ENCODE measurements around the gene NRXN3.

DNA sequence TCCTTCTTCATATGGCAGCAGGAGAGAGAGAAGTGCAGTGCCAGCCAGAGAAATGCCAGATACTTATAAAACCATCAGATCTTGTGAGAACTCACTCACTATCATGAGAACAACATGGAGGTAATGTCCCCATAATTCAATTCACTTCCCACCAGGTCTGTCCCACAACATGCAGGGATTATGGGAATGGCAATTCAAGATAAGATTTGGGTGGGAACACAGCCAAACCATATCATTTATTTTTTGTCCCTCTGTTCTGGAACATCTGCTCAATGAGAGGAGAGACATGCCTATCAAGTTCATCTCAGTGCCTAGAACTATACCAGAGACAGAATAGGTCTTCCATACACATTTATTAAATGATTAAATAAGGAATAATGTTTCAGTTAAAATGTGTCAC is 543.5 kb downstream of the NRXN3 start:
- TF ChIP-seq YY1 (tag by site-specific recombination; IDR thresholded peaks at IDR 0.05) (no peak), ZNF510 (tag by site-specific recombination; IDR thresholded peaks at IDR 0.05; ENCODE audit: insufficient replicate concordance) (no peak), ZNF335 (tag by site-specific recombination; conservative IDR thresholded peaks at IDR 0.05) (no peak), ZFP41 (tag by site-specific recombination; IDR thresholded peaks at IDR 0.05; ENCODE audit: borderline replicate concordance) (no peak)
- TF ChIP-seq, protein P1, sequence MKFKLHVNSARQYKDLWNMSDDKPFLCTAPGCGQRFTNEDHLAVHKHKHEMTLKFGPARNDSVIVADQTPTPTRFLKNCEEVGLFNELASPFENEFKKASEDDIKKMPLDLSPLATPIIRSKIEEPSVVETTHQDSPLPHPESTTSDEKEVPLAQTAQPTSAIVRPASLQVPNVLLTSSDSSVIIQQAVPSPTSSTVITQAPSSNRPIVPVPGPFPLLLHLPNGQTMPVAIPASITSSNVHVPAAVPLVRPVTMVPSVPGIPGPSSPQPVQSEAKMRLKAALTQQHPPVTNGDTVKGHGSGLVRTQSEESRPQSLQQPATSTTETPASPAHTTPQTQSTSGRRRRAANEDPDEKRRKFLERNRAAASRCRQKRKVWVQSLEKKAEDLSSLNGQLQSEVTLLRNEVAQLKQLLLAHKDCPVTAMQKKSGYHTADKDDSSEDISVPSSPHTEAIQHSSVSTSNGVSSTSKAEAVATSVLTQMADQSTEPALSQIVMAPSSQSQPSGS (tag by site-specific recombination; IDR thresholded peaks at IDR 0.05; ENCODE audit: low read depth) = no peak
- TF ChIP-seq, protein P2, sequence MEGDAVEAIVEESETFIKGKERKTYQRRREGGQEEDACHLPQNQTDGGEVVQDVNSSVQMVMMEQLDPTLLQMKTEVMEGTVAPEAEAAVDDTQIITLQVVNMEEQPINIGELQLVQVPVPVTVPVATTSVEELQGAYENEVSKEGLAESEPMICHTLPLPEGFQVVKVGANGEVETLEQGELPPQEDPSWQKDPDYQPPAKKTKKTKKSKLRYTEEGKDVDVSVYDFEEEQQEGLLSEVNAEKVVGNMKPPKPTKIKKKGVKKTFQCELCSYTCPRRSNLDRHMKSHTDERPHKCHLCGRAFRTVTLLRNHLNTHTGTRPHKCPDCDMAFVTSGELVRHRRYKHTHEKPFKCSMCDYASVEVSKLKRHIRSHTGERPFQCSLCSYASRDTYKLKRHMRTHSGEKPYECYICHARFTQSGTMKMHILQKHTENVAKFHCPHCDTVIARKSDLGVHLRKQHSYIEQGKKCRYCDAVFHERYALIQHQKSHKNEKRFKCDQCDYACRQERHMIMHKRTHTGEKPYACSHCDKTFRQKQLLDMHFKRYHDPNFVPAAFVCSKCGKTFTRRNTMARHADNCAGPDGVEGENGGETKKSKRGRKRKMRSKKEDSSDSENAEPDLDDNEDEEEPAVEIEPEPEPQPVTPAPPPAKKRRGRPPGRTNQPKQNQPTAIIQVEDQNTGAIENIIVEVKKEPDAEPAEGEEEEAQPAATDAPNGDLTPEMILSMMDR (tag by site-specific recombination; IDR thresholded peaks at IDR 0.05) = no peak
- TF ChIP-seq, protein P3, sequence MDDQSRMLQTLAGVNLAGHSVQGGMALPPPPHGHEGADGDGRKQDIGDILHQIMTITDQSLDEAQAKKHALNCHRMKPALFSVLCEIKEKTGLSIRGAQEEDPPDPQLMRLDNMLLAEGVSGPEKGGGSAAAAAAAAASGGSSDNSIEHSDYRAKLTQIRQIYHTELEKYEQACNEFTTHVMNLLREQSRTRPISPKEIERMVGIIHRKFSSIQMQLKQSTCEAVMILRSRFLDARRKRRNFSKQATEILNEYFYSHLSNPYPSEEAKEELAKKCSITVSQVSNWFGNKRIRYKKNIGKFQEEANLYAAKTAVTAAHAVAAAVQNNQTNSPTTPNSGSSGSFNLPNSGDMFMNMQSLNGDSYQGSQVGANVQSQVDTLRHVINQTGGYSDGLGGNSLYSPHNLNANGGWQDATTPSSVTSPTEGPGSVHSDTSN (CRISPR knock-in tag; IDR thresholded peaks at IDR 0.05) = no peak
- TF ChIP-seq, protein P4, sequence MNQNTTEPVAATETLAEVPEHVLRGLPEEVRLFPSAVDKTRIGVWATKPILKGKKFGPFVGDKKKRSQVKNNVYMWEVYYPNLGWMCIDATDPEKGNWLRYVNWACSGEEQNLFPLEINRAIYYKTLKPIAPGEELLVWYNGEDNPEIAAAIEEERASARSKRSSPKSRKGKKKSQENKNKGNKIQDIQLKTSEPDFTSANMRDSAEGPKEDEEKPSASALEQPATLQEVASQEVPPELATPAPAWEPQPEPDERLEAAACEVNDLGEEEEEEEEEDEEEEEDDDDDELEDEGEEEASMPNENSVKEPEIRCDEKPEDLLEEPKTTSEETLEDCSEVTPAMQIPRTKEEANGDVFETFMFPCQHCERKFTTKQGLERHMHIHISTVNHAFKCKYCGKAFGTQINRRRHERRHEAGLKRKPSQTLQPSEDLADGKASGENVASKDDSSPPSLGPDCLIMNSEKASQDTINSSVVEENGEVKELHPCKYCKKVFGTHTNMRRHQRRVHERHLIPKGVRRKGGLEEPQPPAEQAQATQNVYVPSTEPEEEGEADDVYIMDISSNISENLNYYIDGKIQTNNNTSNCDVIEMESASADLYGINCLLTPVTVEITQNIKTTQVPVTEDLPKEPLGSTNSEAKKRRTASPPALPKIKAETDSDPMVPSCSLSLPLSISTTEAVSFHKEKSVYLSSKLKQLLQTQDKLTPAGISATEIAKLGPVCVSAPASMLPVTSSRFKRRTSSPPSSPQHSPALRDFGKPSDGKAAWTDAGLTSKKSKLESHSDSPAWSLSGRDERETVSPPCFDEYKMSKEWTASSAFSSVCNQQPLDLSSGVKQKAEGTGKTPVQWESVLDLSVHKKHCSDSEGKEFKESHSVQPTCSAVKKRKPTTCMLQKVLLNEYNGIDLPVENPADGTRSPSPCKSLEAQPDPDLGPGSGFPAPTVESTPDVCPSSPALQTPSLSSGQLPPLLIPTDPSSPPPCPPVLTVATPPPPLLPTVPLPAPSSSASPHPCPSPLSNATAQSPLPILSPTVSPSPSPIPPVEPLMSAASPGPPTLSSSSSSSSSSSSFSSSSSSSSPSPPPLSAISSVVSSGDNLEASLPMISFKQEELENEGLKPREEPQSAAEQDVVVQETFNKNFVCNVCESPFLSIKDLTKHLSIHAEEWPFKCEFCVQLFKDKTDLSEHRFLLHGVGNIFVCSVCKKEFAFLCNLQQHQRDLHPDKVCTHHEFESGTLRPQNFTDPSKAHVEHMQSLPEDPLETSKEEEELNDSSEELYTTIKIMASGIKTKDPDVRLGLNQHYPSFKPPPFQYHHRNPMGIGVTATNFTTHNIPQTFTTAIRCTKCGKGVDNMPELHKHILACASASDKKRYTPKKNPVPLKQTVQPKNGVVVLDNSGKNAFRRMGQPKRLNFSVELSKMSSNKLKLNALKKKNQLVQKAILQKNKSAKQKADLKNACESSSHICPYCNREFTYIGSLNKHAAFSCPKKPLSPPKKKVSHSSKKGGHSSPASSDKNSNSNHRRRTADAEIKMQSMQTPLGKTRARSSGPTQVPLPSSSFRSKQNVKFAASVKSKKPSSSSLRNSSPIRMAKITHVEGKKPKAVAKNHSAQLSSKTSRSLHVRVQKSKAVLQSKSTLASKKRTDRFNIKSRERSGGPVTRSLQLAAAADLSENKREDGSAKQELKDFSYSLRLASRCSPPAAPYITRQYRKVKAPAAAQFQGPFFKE (tag by site-specific recombination; IDR thresholded peaks at IDR 0.05; ENCODE audit: borderline replicate concordance) = no peak
- TF ChIP-seq, protein P5, sequence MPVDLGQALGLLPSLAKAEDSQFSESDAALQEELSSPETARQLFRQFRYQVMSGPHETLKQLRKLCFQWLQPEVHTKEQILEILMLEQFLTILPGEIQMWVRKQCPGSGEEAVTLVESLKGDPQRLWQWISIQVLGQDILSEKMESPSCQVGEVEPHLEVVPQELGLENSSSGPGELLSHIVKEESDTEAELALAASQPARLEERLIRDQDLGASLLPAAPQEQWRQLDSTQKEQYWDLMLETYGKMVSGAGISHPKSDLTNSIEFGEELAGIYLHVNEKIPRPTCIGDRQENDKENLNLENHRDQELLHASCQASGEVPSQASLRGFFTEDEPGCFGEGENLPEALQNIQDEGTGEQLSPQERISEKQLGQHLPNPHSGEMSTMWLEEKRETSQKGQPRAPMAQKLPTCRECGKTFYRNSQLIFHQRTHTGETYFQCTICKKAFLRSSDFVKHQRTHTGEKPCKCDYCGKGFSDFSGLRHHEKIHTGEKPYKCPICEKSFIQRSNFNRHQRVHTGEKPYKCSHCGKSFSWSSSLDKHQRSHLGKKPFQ (tag by site-specific recombination; IDR thresholded peaks at IDR 0.05) = no peak
